Measurements from ENCODE around the gene AKAP13. TPM values are rescaled to one million over a fixed set of nuclear protein-coding genes. Genes with fewer than 3 reads are reported as not detected.

AKAP13 gene
- total and polyA plus RNA-seq, 2 of the 8 experiments (the other 6 are each of a cell fraction or from before 2014, with no cell fraction given): 14.0 to 46.2 TPM

DNA sequence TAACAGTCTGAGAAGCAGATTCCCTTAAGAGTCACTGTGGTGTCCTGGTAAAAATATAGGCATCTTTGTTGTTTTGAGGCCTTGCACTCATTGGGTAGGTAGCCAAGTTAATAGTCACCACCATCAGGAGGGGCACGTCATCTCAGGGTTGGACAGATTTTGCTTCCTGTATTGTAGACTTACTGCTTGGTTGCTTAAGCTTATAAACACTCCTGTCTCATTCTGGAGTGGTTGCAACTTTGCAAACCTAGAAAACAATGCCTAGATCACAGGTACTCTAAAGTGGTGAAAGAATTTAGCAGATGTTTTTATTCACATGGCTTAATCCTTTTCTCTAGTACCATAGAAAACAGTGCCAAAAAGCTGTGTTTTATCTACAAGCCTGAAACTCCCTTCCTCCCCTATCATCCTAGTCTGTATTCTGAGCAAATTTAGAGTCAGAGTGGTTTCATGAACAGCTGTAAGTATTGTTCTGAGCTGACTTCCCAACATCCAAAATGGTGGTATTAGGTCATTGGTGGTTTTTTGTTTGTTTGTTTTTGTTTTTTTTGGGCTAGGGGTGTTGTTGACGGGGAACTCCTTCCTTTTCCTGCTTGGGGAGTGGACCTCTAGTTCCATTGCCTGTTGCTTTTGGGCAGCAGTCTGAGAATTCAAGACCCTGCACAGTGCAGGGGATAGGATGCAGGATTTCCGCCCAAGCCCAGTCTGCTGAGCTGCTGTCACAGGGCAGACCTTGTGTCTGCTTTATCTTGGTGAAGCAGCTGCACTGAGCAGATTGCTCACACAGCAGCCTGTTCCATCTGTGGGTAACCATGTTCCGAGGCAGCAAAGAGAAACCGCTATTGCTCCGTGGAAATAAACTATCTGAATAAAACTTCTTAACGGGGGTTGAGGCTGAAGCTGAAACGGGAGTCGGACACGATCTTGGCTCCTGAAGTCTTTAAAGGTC is 202.0 kb downstream of the AKAP13 start:
- no peaks in the 10 kb centered on the region for H4K20me1 ChIP-seq (replicated peaks in 1 of 2; ENCODE audit: control insufficient read depth in 1 of 2, insufficient read depth in 2 of 2, low read length in 2 of 2)
- H2BK12ac ChIP-seq (ENCODE audit: low read depth, low read length): no peak overlapping the region
- DNase-seq (ENCODE audit: low read depth in 1 of 2, low spot score in 2 of 2) (no peak), FAIRE-seq (no peak)
- H3K4ac ChIP-seq (replicated peaks; ENCODE audit: insufficient read length, low read depth, low read length): no peak overlapping the region
- no peak overlapping the region for H2BK15ac ChIP-seq (ENCODE audit: low read length)
- H3K18ac ChIP-seq (ENCODE audit: extremely low read depth, low read length): no peak overlapping the region
- 84% methylated on average over 10 of the region's 10 CpGs; no CpG with 5 or more reads in 1 of the 2 experiments for WGBS, 2 experiments (ENCODE audit: extremely low coverage in 1 of 2, insufficient coverage in 1 of 2, insufficient read length in 1 of 2, insufficient replicate concordance in 2 of 2, low coverage in 1 of 2, low lambda C conversion rate in 2 of 2, missing lambda C conversion rate in 1 of 2)
- CTCF ChIA-PET (ENCODE audit: partially characterized antibody): interaction anchor here (0.6 to 1.0 kb wide), 3 partner anchors 34 to 225 kb away, joined by 3 read pairs; no protein-coding TSS in a partner anchor
- no peak overlapping the region for H3K4me2 ChIP-seq (ENCODE audit: insufficient read depth in 1 of 2, low read depth in 2 of 2, low read length in 2 of 2)
- no peak overlapping the region for H3K9ac ChIP-seq (replicated peaks in 1 of 4; ENCODE audit: extremely low read depth in 1 of 4, low read depth in 3 of 4, low read length in 3 of 4)
- H3K36me3 ChIP-seq (ENCODE audit: control insufficient read depth in 2 of 4, insufficient read depth in 4 of 4, low read length in 3 of 4): peaks cover 0 to 23% (median 16%) of the 10 kb centered on the region in 4 experiments; a peak in 6 of 8 replicates
- TF ChIP-seq EP300 (IDR thresholded peaks at IDR 0.05; ENCODE audit: borderline replicate concordance in 1 of 2, low read depth in 2 of 2, low read length in 2 of 2) (no peak), BRCA1 (IDR thresholded peaks at IDR 0.05; ENCODE audit: low read depth, low read length) (no peak), SP1 (IDR thresholded peaks at IDR 0.05; ENCODE audit: low read depth, low read length) (no peak), SAP30 (IDR thresholded peaks at IDR 0.05; ENCODE audit: insufficient read depth, insufficient replicate concordance, low read length) (no peak), FOSL1 (IDR thresholded peaks at IDR 0.05; ENCODE audit: insufficient read depth, low read depth, low read length) (no peak), EGR1 (IDR thresholded peaks at IDR 0.05; ENCODE audit: borderline replicate concordance, low read depth, low read length) (no peak), TAF7 (optimal IDR thresholded peaks at IDR 0.05; ENCODE audit: borderline replicate concordance, low read depth, low read length) (no peak), KDM1A (IDR thresholded peaks at IDR 0.05; ENCODE audit: borderline replicate concordance, low read length) (no peak), POLR2AphosphoS5 (IDR thresholded peaks at IDR 0.05; ENCODE audit: low read depth, low read length) (no peak), BACH1 (IDR thresholded peaks at IDR 0.05; ENCODE audit: low read length) (no peak), NANOG (IDR thresholded peaks at IDR 0.05; ENCODE audit: insufficient read depth, low read depth, low read length, poor library complexity, severe bottlenecking) (no peak)
- no peaks in the 10 kb centered on the region for H3K79me1 ChIP-seq (ENCODE audit: low read depth, low read length)
- H3K4me3 ChIP-seq (ENCODE audit: extremely low read depth in 1 of 4, insufficient read depth in 2 of 4, low read depth in 3 of 4, low read length in 4 of 4): no peak overlapping the region
- no peak overlapping the region for H2AFZ ChIP-seq (ENCODE audit: low read length)
- H2AK5ac ChIP-seq (ENCODE audit: low read depth, low read length): no peak overlapping the region
- H4K8ac ChIP-seq (ENCODE audit: extremely low read depth, insufficient read depth, low read length): no peak overlapping the region
- no peaks in the 10 kb centered on the region for H3K4me1 ChIP-seq (replicated peaks in 1 of 4; ENCODE audit: control insufficient read depth in 3 of 4, insufficient read depth in 4 of 4, low read length in 3 of 4)
- H3K23me2 ChIP-seq (ENCODE audit: low read depth, low read length): no peaks in the 10 kb centered on the region
- POLR2A ChIA-PET (ENCODE audit: partially characterized antibody): interaction anchor here (0.7 to 0.9 kb wide), 2 partner anchors 106 to 236 kb away, joined by 3 read pairs; no protein-coding TSS in a partner anchor
- no peak overlapping the region for H3K14ac ChIP-seq (ENCODE audit: insufficient read length)
- H3K56ac ChIP-seq (replicated peaks; ENCODE audit: insufficient read length, low read depth, low read length): no peak overlapping the region
- no peak overlapping the region for H2BK20ac ChIP-seq (ENCODE audit: low read length)
- H3K9me3 ChIP-seq (ENCODE audit: insufficient read depth in 2 of 2, low read depth in 1 of 2, low read length in 1 of 2): no peaks in the 10 kb centered on the region
- peaks cover 0 to 1% (median 0%) of the 10 kb centered on the region in 4 experiments; a peak in 1 of 7 replicates for H3K27me3 ChIP-seq (replicated peaks in 1 of 4; ENCODE audit: control insufficient read depth in 3 of 4, extremely low read depth in 1 of 4, insufficient read depth in 3 of 4, low read length in 3 of 4)
- no peak overlapping the region for H2BK120ac ChIP-seq (replicated peaks; ENCODE audit: low read depth, low read length)
- no peak overlapping the region; the same call in 1 of the 2 replicates for H2BK5ac ChIP-seq (ENCODE audit: low read depth, low read length)
- peaks cover 0 to 14% of the 10 kb centered on the region in 2 experiments; a peak in 2 of 4 replicates for H3K79me2 ChIP-seq (ENCODE audit: control insufficient read depth in 1 of 2, insufficient read depth in 2 of 2, low read length in 2 of 2)
- H4K91ac ChIP-seq (replicated peaks; ENCODE audit: insufficient read length, low read length): no peak overlapping the region
- H4K5ac ChIP-seq (ENCODE audit: insufficient read length, low read depth, low read length): no peak overlapping the region
- H3K23ac ChIP-seq (ENCODE audit: insufficient read length): no peak overlapping the region
- no peak overlapping the region for H3K27ac ChIP-seq (ENCODE audit: low read depth, low read length)

All from H1 (cell line).